Femur (tissue), 1 donor: Measurements from ENCODE around the gene KRT23.

Experiments
- DNase-seq: peaks from one replicate; pipeline ENCODE4 v3.0.0-alpha.2; 2017

KRT23 gene, protein sequence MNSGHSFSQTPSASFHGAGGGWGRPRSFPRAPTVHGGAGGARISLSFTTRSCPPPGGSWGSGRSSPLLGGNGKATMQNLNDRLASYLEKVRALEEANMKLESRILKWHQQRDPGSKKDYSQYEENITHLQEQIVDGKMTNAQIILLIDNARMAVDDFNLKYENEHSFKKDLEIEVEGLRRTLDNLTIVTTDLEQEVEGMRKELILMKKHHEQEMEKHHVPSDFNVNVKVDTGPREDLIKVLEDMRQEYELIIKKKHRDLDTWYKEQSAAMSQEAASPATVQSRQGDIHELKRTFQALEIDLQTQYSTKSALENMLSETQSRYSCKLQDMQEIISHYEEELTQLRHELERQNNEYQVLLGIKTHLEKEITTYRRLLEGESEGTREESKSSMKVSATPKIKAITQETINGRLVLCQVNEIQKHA

DNA sequence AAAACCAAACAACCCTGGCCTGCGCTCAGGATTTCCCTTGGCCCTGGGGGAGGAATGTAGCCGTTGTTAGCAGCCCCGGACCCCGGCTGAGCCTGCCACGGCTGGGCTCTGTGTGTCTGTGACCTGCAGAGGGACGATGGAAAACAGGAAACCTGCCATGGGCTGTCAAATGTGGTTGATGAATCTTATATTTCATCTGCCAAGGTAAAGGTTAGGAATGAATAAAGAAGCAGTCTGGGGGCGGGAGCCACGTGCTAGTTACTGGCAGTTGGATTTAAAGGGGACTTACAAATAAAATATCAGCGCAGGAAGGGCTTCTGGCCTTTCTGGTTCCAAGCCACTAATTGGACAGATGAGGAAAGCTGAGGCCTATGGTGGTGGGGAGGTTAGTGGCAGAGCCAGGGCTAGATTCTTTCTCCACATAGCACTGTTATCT is at the start of gene KRT23:
TSS of gene KRT23 (minus strand) at position 263 of the 436 bp plus-strand sequence. CDS start 1,043 bp downstream, outside the sequence.
- DNase-seq, result peak; percentile 25

DNA sequence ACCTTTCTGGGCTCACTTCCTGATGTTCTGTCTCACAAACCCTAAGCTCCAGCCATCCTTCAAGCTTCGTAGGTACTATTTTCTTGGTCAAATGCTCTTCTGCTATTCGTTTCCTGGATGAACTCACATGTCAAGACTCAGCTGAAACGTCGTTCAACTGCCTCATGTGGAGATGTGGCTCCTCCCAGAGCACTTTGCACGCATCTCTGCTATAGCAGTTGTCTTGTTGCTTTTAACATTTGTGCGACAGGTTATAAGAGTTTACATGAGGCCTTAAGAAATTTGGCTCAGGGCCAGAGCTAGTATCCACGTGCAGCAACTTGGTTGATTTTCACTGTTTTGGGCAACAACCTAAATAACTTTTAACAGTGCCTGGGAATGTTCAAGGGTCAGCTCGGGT is 49.5 kb upstream of the KRT23 start:
- no peak for DNase-seq

DNA sequence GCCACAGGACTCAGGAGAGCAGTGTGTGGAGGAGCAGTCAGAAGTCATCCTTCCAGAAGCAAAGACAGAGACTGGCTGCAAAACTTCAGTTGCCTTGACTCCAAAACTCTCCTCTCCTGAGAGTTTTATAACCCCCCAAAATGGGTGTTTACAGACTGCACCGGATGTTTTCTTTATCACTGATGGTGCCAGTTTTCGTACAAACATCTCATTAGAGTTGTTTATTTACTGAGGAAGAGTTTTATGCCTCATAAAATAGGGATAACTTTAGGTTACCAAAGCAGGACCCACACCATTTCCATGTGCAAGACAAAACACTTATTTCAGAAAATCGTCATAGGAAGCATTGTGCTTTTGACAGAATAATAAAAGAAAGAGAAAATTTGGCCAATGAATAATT is 46.8 kb upstream of the KRT23 start, which contains the start of gene KRT40:
TSS of gene KRT40 (minus strand) at position 101 of the 400 bp plus-strand sequence. CDS start at position 48, 53 bp downstream.
- DNase-seq, result no peak

DNA sequence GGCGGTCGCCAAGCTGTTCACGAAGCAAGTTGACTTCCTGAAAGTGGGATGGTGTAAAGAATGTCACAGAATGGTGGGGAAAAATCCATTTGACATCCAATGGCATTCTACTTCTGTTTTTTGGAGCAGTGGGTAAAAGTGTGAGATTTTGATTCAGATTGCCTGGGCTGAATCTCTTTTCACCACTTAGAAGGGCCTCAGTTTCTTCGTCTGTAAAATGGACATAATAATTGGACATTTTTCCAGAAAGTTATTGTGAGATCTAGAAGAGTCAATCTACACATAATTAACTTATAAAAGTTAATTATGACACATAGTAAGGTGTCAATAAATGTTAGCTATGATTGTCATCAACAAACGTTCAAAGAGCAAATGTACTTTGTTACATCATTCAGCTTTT is 43.7 kb upstream of the KRT23 start:
- no peak for DNase-seq

DNA sequence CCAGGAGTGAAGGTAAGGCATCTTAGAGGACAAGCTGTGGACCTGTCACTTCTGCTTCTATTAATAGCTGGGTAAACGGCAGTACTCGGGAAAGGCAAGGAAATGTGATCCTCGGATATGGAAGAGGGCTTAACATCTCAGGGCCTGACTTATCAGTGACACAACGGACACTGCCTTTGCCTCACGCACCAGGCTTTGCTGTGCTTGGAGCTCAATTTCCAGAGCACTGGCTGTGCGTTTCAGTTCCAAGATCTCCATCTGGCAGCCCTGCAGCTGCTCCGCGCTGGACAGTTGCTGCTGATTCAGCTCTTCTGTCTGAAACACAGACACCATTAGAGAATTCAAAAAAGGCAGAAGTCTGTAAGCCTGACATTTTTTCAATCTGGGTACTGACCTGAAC is 43.1 kb upstream of the KRT23 start:
- peak; percentile 81 for DNase-seq

DNA sequence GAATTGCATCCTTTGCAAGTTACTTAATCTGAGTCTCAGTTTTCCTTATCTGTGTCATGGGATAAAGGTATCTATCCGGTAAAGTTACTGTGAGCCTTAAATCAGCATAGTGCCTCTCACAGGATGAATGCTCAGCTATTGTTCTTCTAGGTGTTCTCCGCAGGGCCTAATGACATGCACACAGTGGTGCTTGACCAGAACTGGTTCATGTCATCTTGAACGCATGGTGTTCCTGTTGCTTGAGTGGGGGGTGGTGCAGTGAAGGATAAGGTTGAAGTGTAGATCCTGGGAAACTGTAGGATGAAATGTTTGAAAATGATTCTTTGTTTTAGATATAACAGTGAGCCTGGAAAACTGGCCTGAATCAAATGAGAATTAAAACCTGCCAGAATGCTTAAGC is 42.7 kb upstream of the KRT23 start:
- DNase-seq, result no peak

DNA sequence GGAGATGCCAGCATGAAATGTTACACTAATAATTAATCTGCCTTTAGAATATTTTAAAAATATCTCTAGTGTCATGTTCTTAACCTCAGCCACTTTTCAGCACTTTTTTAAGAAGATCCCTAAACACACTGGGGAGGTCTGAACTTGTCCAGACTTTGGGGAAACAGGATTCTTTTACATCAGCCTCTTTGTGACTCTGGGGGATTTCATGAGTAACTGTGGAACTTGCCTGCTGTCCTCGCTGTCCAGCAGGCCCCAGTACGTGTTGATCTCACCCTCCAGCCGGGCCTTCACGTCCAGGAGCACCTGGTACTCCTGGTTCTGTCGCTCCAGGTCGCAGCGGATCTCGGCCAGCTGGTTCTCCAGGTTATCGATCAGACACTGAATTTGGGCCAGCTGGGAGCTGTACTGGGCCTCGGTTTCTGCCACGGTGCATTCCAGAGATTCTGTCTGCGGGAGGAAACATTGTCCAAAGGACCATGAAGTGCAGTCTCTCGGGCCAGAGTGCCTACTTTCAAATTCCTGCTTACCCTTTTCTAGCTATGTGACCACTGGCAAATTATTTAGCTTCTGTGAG is 41.2 kb upstream of the KRT23 start:
- DNase-seq, result no peak

DNA sequence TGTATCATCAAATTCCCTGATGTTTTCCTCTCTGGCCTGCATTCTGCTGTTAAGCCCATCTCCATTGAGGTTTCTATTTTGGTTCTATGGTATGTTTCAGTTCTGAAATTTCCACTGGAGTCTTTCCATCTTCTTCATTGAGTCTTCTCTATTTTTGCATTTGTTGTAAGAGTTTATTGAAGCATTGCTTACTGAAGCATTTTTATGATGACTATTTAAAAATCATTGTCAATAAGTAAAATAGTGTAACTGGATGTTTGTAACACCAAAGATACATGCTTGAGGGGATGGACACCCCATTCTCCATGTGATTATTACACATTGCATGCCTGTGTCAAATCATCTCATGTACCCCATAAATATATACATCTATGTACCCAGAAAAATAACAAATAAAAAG is 38.1 kb upstream of the KRT23 start:
- DNase-seq, result no peak

DNA sequence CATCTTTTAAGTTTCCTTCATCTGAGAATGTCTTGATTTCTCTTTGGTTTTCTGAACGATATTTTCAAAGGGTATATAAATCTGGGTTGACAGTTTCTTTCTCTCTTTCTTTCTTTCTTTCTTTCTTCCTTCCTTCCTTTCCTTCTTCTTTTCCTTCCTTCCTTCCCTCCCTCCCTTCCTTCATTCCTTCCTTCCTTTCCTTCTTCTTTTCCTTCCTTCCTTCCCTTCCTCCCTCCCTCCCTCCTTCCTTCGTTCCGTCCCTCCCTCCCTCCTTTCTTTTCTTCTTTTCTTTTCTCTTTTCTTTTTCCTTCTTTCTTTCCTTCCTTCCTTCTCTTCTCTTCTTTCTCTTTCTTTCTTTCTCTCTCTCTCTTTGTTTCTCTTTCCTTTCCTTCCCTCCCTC is 36.9 kb upstream of the KRT23 start:
- DNase-seq, result no peak

DNA sequence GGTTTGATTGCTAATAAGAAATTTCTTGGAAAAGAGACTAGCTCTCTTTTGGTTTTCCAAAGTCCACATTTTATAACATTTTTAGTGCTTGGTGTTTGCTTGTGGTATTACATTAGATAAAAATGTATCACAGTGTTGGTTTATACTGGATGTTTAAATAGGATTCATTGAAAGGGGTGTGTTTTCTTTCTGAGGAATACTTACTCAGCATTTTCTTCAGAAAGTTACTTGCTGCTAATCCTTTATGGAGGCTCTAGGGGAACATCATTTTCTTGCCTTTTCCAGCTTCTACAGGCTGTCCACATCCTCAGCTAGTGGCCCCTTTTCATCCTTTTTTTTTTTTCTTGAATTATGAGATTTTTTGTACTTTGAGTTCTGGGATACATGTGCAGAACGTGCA is 30.1 kb upstream of the KRT23 start:
- no peak for DNase-seq

DNA sequence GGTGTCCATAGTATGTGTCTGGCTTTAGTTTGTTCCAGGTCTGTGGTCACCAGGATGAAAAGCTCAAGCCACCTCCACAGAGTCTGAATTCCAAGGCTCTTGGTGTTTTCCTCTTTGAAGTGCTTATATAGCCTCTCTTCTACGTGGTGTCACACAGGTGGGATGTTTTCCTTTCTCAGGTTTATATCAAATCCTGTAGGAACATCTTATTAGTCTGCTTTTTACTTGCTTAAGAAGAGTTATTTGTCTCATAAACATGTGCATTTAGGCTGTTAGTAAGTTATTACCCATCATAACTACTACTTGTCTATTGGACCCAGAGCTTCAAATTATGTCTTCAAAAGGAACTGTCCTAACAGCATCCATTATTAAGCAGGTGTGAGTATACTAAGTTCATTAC is 29.4 kb upstream of the KRT23 start, which contains the start of gene KRT39:
TSS of gene KRT39 (minus strand) at position 101 of the 400 bp plus-strand sequence. CDS start at position 9, 92 bp downstream.
- no peak for DNase-seq

DNA sequence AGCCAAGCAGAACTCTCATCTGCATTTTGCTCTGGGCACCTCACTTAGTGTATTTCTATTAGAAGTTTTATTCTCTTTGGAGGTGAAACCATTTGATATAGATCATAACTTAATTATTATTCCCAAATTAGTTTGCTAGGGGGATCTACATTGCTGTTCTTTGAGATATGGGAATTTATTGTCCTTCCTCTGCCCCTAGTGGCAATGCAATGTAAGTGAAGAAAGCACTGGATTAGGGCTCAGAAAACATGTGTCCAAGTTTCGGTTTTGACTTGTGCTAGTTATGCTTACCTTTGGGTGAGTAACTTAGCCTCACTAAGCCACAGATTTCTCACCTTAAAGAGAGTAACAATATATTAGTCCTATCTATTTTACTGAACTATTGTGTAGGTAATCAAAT is 26.4 kb upstream of the KRT23 start:
- DNase-seq, result no peak

DNA sequence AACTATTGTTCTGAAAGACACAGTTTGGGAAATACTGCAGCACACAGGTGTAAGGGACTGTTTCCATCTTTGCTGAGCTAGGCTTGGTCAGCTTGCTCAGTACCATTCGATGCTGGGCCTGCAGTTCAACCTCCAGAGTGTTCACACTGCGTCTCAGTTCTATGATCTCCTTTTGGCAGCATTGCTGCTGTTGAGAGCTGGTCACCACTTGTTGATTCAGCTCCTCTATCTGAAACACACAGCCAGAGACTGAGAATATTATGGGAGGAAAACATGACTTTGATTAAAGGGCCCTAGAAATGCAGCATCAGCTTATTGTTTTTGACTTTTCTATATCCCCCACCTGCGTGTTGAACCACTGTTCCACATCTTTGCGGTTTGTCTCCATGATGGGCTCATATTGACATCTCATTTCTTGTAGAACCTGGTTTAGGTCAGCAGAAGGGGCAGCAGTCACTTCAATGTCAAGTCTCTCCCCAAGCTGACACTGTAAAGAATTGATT is 24.7 kb upstream of the KRT23 start:
- no peak for DNase-seq

DNA sequence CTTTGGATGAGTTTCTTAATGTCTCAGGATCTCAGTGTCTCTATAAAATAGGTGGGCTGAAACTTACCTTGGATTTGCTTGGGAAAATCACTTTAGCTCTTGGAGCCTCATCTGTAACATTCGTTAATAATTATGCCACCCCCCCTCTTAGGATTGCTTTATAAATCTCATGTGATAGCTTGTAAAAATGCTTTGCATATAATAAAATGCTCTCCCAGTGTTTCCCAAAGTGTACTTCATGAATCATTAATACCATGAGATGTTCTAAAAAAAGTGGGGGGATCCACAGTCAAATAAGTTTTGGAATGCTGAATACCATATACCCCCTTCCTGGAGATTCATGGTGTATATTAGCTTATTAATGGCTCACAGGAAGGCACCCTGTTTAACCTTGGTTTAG is 24.1 kb upstream of the KRT23 start:
- DNase-seq, result no peak

DNA sequence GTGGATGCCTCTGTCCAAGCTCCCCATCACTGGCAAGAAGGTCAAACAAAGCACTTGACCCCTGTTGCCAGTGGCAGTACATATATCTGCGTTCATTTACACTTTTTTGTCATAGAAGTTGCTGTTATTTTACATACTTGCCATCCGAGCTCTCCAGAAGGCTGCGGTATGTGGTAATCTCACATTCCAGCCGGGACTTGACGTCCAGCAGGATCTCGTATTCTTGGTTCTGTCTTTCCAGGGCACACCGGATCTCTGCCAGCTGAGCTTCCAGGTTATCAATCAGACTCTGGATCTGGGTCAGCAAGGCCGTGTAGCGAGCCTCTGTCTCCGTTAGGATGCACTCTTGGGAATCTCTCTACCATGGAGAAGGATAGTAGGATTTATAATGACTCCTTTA is 22.7 kb upstream of the KRT23 start:
- no peak for DNase-seq

DNA sequence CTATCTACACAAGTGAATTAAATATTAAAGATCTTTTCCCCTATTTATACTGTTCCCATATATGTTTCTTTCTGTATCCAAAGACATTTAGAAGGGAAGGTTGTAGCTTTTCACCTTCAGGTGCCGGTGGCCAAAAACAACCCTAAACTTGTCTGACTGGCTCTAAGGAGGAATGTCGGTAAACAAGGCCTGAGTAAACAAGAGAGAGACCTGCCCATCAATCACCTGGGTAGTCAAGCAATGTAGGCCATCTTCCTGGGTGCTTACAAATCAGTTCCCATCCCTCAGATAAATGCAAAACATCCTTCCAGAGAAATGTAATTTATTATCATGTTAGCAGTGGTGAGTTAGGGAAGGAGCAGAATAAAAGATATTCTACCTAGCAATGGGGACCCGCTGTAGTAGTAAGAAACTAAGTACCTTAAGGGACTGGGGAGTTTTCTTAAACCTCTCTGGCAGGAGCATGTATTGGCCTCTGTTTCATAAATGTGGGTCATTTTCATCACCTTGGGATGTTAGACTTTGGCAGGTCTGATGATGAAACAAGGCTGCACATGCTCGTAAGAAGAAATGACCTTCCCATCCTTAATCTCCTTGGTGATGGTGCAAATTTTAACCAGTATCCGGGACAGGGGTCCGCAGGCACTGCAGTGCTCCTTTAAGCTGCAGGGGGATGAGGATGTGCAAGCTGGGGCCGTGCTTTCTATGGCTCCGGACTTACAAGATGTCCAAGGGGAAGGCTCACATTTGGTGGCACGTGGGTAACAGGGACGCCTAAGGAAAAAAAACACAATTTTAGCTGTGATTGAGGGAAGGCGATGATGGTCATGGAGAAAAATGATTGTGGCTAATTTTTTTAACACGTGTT is 20.9 kb upstream of the KRT23 start:
- DNase-seq, result no peak

DNA sequence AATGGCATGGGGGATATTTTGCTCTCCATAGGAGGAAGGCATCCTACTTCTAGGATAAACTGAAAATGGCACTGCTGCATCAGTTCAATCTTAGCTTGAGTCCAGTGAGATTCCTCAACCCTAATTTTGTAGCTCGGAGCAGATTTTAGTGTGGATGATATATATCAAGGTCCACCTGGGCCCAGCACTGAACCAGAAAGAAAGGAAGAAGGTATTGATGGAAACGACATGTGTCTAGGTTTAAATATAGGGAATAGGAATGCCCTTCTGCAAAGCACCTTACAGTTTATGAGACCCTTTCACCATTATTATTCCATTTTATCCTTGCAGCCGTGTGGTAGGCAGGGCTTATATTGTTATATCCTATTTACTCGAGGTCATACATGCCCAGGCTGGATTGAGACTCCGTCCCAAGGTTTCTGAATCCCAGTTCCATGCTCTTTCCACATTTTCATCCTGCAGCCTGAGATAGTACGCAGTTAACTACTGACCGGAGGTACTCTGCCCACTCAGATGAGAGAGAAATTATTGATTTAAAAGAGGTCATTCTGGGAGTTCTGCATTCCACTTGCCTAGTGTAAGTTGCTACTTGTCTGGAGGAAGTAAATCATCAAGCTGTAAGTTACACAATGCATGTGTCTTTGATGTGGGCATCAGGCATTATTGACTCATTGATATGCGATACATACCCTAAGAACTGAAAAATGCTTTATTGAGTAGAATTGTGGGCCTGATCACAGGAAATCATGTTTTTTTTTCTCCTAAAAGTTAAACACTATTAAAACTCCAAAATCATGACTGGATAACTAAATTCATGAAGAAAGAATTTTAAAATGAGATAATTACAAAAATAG is 19.2 kb upstream of the KRT23 start:
- DNase-seq, result no peak

DNA sequence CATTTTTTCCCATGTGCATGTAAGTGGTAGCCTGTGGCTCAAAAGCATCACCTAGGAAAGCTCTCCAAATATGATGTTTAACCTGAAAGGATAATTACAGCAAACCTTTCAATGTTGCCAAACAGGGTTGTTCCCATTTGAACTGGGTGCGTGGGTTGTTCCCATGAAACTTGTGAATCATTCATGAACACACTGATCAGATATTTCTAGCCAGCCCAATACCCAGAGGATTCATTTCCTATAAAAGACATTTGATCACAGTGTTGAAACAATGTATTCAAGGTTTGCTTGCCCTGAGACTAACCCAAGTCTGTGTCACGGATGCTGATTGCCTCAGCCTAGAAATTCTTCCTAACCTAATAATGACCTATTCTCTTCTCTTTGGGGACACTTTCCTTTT is 16.4 kb upstream of the KRT23 start:
- no peak for DNase-seq

DNA sequence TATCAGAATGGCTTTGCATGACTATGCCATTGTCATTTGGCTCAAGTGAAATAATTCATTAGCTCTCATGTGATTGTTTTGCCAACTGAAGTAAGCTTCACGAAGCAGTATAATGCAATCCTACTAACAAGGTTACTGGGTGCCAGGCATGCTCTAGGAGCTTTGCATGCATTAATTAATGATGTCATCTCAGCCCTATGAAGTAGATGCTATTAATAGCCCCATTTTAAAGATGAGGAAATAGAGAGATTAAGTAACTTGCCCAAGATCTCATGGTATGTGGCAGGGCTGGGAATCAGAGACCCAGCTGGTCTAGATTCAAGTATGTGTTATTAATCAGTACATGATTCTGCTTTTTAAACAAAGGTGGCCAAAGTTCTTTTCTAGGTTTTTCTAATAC is 15.2 kb upstream of the KRT23 start:
- no peak for DNase-seq

DNA sequence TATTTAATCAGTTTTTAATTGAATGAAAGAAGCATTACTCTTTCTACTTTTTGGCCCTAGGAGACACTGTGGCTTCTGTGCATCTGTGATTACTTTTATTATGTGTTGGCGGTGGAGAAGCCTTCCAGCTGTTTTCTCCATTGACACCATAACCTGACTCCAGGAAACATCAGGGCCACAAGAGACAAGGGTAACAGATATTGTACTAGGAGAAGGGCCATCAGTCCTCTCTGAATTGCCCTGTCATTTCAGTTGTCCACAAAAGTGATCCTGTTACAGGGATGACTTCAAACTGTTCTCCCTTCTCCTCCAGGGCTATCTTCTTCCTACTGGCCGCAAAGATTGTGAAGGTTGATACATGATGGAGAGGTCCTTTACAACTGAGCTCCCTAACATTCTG is 14.7 kb upstream of the KRT23 start:
- DNase-seq, result no peak

DNA sequence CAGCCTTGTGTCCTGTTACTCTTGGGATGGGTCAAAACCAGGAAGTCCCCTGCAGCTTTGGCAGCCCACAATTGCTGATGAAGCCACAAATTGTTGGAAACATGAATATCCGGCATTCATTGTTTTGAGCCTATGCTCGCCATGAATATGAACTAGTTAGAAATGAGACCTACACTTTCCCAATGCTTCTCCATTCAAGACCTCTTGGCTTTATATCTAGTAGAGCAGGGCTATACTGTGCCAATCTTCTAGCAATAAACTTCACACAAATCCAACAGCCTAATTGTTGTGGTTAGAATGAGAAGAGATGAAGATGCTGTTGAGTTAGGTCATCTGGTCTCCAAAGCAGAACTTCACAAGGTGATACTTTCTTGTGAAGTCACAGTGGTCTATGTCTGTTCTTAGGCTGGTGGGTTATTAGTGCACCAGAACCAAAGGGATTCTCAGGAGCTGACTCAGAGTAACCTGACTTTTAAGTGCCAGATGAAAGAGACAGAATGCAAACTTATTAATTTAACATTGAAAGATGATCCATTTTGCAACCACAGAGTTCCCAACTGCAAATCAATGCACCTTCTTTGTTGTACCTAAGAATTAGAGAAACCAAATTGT is 13.7 kb upstream of the KRT23 start:
- no peak for DNase-seq

DNA sequence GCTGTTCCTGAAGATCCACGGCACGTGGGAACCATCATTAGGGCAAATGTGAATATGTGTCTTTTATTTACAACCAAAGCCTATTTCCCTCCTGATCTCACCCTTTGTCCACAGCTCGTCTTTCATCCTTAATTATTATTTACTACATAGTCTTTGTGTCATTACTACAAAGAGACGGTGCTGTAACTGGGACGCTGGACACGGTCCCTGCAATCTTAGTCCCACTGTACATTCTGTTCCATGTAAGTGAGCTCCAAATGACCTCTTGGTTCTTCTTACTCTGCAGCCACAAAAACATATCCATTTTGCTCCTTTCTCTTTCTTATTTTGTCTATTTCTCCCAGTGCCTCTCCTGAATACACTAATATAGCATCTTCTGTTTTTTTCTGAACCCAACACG is 12.7 kb upstream of the KRT23 start:
- DNase-seq, result no peak
